ENCODE results near the gene LDLRAD4.

GRCh38 chr18:13451213-13451540 is 232.6 kb downstream of the LDLRAD4 start:
- TF ChIP-seq GLIS3 (CRISPR knock-in tag; IDR thresholded peaks at IDR 0.05) = no peak
- no peak for TF ChIP-seq RARB (CRISPR knock-in tag; IDR thresholded peaks at IDR 0.05)
- TF ChIP-seq ZFP3 (CRISPR knock-in tag; IDR thresholded peaks at IDR 0.05) = no peak
- no peak for TF ChIP-seq CSRNP3 (CRISPR knock-in tag; IDR thresholded peaks at IDR 0.05)
- no peak for TF ChIP-seq ZFP30 (CRISPR knock-in tag; IDR thresholded peaks at IDR 0.05)
- no peak for TF ChIP-seq PATZ1 (CRISPR knock-in tag; IDR thresholded peaks at IDR 0.05; ENCODE audit: borderline replicate concordance)
- TF ChIP-seq CREB5 (CRISPR knock-in tag; IDR thresholded peaks at IDR 0.05; ENCODE audit: low read depth) = no peak
- TF ChIP-seq POU6F1 (CRISPR knock-in tag; IDR thresholded peaks at IDR 0.05; ENCODE audit: borderline replicate concordance, low read depth) = no peak
- TF ChIP-seq BACH2 (CRISPR knock-in tag; IDR thresholded peaks at IDR 0.05; ENCODE audit: borderline replicate concordance) = no peak
- no peak for TF ChIP-seq ISL1 (CRISPR knock-in tag; IDR thresholded peaks at IDR 0.05)
- no peak for TF ChIP-seq ESRRG (CRISPR knock-in tag; IDR thresholded peaks at IDR 0.05)

Data from SK-N-SH treated with all-trans-retinoic acid at 6 μM for 48 hours (cell line).